Measurements from ENCODE around the gene SMS. TPM values are rescaled to one million over a fixed set of nuclear protein-coding genes. Genes with fewer than 3 reads are reported as not detected.

SMS gene
- total RNA-seq, 1 experiment from 2014 or later = 173 TPM

GRCh38 chrX:22037911-22038537 is 97.5 kb downstream of the SMS start:
- Mint-ChIP-seq H3K27ac (no peak overlapping the region), H3K4me1 (peaks cover 40% of the 10 kb centered on the region), H3K4me3 (no peak overlapping the region), H3K36me3 (no peaks in the 10 kb centered on the region), H3K27me3 (ENCODE audit: low read depth) (no peaks in the 10 kb centered on the region), H3K9me3 (no peaks in the 10 kb centered on the region)
- ChIA-PET POLR2A (no interaction called here), CTCF (interaction anchor here (1.8 kb wide), 1 partner anchor 53 kb away, joined by 7 read pairs; no protein-coding TSS in a partner anchor)
- TF ChIP-seq ZNF512 (CRISPR knock-in tag; IDR thresholded peaks at IDR 0.05; ENCODE audit: borderline replicate concordance) = no peak
- no peak for TF ChIP-seq ELF4 (CRISPR knock-in tag; IDR thresholded peaks at IDR 0.05; ENCODE audit: low read depth)
- no peak for TF ChIP-seq PRRX2 (CRISPR knock-in tag; IDR thresholded peaks at IDR 0.05)
- no peak for TF ChIP-seq TP53 (CRISPR knock-in tag; IDR thresholded peaks at IDR 0.05)
- no peak for TF ChIP-seq ZNF232 (CRISPR knock-in tag; IDR thresholded peaks at IDR 0.05)
- no peak for TF ChIP-seq AFF4 (CRISPR knock-in tag; IDR thresholded peaks at IDR 0.05; ENCODE audit: borderline replicate concordance)
- no peak for TF ChIP-seq IRF2 (CRISPR knock-in tag; IDR thresholded peaks at IDR 0.05; ENCODE audit: borderline replicate concordance, low read depth)
- TF ChIP-seq E2F4 (CRISPR knock-in tag; IDR thresholded peaks at IDR 0.05; ENCODE audit: borderline replicate concordance, low read depth) = no peak
- ATAC-seq (no peak), DNase-seq (ENCODE audit: low spot score) (no peak)

GRCh38 chrX:22039541-22039940 is 99.0 kb downstream of the SMS start:
- no peaks in the 10 kb centered on the region for H3K36me3 Mint-ChIP-seq
- H3K4me3 Mint-ChIP-seq = no peak overlapping the region
- no peak for ATAC-seq
- no peaks in the 10 kb centered on the region for H3K9me3 Mint-ChIP-seq
- DNase-seq (ENCODE audit: low spot score) = no peak
- ChIA-PET CTCF (no interaction called here), POLR2A (no interaction called here)
- peaks cover 38% of the 10 kb centered on the region for H3K4me1 Mint-ChIP-seq
- no peaks in the 10 kb centered on the region for H3K27me3 Mint-ChIP-seq (ENCODE audit: low read depth)
- H3K27ac Mint-ChIP-seq = no peak overlapping the region
- TF ChIP-seq NFATC4 (CRISPR knock-in tag; IDR thresholded peaks at IDR 0.05) (no peak), AFF4 (CRISPR knock-in tag; IDR thresholded peaks at IDR 0.05; ENCODE audit: borderline replicate concordance) (no peak), CREB1 (CRISPR knock-in tag; IDR thresholded peaks at IDR 0.05) (no peak), SMAD3 (CRISPR knock-in tag; IDR thresholded peaks at IDR 0.05; ENCODE audit: borderline replicate concordance) (no peak), ZBTB43 (CRISPR knock-in tag; IDR thresholded peaks at IDR 0.05) (no peak), MYBL2 (CRISPR knock-in tag; IDR thresholded peaks at IDR 0.05) (no peak), MXD4 (CRISPR knock-in tag; IDR thresholded peaks at IDR 0.05; ENCODE audit: borderline replicate concordance) (no peak), EMX1 (CRISPR knock-in tag; IDR thresholded peaks at IDR 0.05) (no peak), USF1 (CRISPR knock-in tag; IDR thresholded peaks at IDR 0.05) (no peak), ARID4B (CRISPR knock-in tag; IDR thresholded peaks at IDR 0.05; ENCODE audit: borderline replicate concordance) (no peak)

Data from WTC11 (cell line).